VCaP (cell line): ENCODE data around the gene LILRA2.
"Not testable (repeated sequence)": the region's sequence is repeated elsewhere in the genome, so short reads cannot be mapped to it uniquely, and the experiment has no call there.

ENCODE experiments used
- H3K27ac ChIP-seq: fragments of 450-650 bp; 2 replicates; pipeline ENCODE4 v1.5.1; 2017
- TF ChIP-seq, protein P1 (sequence below): fragments of 450-650 bp; conservative IDR thresholded peaks from 2 replicates; pipeline ENCODE4 v1.5.1; 2017; ENCODE audit warnings: mild to moderate bottlenecking, moderate library complexity

LILRA2 gene

GRCh38 chr19:54552913-54553310 is 20.7 kb upstream of the LILRA2 start:
- no peak overlapping the region for H3K27ac ChIP-seq
- TF ChIP-seq, protein P1, sequence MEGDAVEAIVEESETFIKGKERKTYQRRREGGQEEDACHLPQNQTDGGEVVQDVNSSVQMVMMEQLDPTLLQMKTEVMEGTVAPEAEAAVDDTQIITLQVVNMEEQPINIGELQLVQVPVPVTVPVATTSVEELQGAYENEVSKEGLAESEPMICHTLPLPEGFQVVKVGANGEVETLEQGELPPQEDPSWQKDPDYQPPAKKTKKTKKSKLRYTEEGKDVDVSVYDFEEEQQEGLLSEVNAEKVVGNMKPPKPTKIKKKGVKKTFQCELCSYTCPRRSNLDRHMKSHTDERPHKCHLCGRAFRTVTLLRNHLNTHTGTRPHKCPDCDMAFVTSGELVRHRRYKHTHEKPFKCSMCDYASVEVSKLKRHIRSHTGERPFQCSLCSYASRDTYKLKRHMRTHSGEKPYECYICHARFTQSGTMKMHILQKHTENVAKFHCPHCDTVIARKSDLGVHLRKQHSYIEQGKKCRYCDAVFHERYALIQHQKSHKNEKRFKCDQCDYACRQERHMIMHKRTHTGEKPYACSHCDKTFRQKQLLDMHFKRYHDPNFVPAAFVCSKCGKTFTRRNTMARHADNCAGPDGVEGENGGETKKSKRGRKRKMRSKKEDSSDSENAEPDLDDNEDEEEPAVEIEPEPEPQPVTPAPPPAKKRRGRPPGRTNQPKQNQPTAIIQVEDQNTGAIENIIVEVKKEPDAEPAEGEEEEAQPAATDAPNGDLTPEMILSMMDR, result no peak

- H3K27ac ChIP-seq, result no peak overlapping the region
- TF ChIP-seq, protein P1, result no peak
These were observed 19.6 kb upstream of the LILRA2 start for GRCh38 chr19:54554006-54554405.

- TF ChIP-seq, protein P1, result no peak
- no peak overlapping the region for H3K27ac ChIP-seq
These were observed 18.7 kb upstream of the LILRA2 start for GRCh38 chr19:54554896-54555295.

GRCh38 chr19:54556194-54556593 is 17.4 kb upstream of the LILRA2 start:
- TF ChIP-seq, protein P1, result no peak

GRCh38 chr19:54558339-54558738 is 15.3 kb upstream of the LILRA2 start:
- TF ChIP-seq, protein P1, result no peak
- no peak overlapping the region for H3K27ac ChIP-seq

More at GRCh38 chr19:54556194-54556593, 17.4 kb upstream of the LILRA2 start:
- H3K27ac ChIP-seq, result no peak overlapping the region

DNA sequence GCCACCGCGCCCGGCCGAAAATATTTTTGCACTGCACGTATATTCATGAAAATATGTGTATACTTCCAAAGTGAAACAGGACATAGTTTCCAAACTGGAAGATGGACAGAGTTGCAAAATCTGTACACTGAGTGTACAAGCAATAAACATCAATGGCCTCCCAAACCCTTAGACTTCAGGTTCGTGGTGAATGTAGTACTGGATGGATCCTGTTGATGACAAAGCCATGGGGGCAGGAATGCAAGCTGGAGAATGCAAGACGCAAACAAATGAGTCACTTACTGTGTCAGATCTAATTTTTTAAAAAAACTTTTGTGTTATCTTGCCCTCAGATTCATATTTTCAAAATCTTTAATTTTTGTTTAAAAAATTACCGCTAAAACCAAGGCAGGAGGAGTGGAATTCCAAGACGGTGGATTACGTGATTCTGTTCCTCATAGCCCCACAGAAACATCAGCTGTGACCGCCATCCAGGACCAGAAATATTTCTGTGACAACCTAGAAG is 12.7 kb upstream of the LILRA2 start:
- no peak overlapping the region for H3K27ac ChIP-seq
- TF ChIP-seq, protein P1, result no peak

- H3K27ac ChIP-seq, result no peak overlapping the region
- TF ChIP-seq, protein P1, result no peak
These were observed 11.8 kb upstream of the LILRA2 start for GRCh38 chr19:54561840-54562239.

GRCh38 chr19:54563206-54563605 is 10.4 kb upstream of the LILRA2 start:
- H3K27ac ChIP-seq, result not testable (repeated sequence)
